ENCODE measurements around the gene MINDY1. TPM values are rescaled to one million over a fixed set of nuclear protein-coding genes. Genes with fewer than 3 reads are reported as not detected.

The MINDY1 gene
- total and polyA plus RNA-seq, 9 of the 15 experiments (the other 6 are each of a cell fraction or from before 2014, with no cell fraction given), result 0.49 to 11.0 (median 6.0) TPM

GRCh38 chr1:151024540-151025146 is 17.9 kb upstream of the MINDY1 start (continued):
- TF ChIP-seq CC2D1A (IDR thresholded peaks at IDR 0.05), result 0 out of 2 replicates have a peak, but pooled peaks have one; percentile 57
- no peak for TF ChIP-seq ZNF23 (CRISPR knock-in tag; IDR thresholded peaks at IDR 0.05)
- no peak for TF ChIP-seq PHF8 (IDR thresholded peaks at IDR 0.05; ENCODE audit: borderline replicate concordance, low read length)
- no peak for TF ChIP-seq ZBTB40 (IDR thresholded peaks at IDR 0.05)
- no peak for TF ChIP-seq ZBTB40 (CRISPR knock-in tag; IDR thresholded peaks at IDR 0.05)
- TF ChIP-seq MNT (conservative IDR thresholded peaks at IDR 0.05), result 0 out of 4 replicates have a peak, but pooled peaks of 1 of the 2 experiments have one; percentile 23
- TF ChIP-seq BRF1 (IDR thresholded peaks at IDR 0.05; ENCODE audit: borderline replicate concordance, extremely low read depth, insufficient read length), result no peak
- 0 out of 2 replicates have a peak, but pooled peaks have one; percentile 3 for TF ChIP-seq EP300 (IDR thresholded peaks at IDR 0.05; ENCODE audit: low read length)
- TF ChIP-seq NR4A1 (CRISPR knock-in tag; IDR thresholded peaks at IDR 0.05), result no peak
- TF ChIP-seq NR4A1 (tag; IDR thresholded peaks at IDR 0.05), result no peak
- TF ChIP-seq FOXK2 (conservative IDR thresholded peaks at IDR 0.05 in 1 of 2, IDR thresholded peaks at IDR 0.05 in 1 of 2; ENCODE audit: low read depth in 2 of 2), result peak; percentile 26 to 31; a peak in 1 of 4 replicates
- TF ChIP-seq ZNF785 (CRISPR knock-in tag; IDR thresholded peaks at IDR 0.05), result no peak
- TF ChIP-seq TFAP4 (CRISPR knock-in tag; IDR thresholded peaks at IDR 0.05; ENCODE audit: borderline replicate concordance), result peak; percentile 36; the same call in 1 of the 2 replicates
- TF ChIP-seq DEAF1 (CRISPR knock-in tag; IDR thresholded peaks at IDR 0.05), result peak; percentile 67

All from K562 (cell line).